ENCODE data around the gene DUSP5. TPM values are rescaled to one million over a fixed set of nuclear protein-coding genes. Genes with fewer than 3 reads are reported as not detected.
"Not testable (repeated sequence)": the region's sequence is repeated elsewhere in the genome, so short reads cannot be mapped to it uniquely, and the experiment has no call there.

DUSP5 gene
- total RNA-seq, 2 experiments from 2014 or later: 60.9 to 70.7 TPM

DNA sequence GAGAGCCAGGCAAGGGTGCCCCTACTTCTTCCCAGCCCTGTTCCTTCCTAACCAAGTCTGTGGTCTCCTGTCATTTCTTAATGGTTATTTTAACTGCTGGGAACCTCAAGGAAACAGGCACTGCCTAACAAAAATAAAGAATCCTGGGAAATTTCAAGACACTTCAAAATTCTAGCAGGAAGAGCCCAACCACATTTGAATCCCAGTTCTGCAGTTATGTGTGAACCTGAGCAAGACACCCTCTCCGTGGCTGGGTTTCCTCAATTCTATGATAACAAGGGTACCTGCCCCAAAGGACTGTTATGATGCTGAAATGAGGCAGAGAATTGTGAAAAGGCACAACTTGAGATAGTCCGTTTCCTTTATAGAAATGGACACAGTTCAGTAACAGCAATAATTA is 36.2 kb upstream of the DUSP5 start:
- Mint-ChIP-seq H3K36me3 (ENCODE audit: low read depth) (no peaks in the 10 kb centered on the region), H3K4me3 (no peak overlapping the region), H3K27me3 (no peaks in the 10 kb centered on the region), H3K4me1 (peaks cover 24% of the 10 kb centered on the region), H3K27ac (no peak overlapping the region), H3K9me3 (ENCODE audit: low read depth) (no peaks in the 10 kb centered on the region)
- POLR2A ChIA-PET: no interaction called here
- DNase-seq (no peak), ATAC-seq (no peak)
- CTCF ChIA-PET: interaction anchor here (1.2 kb wide), 1 partner anchor 9 kb away, joined by 3 read pairs; no protein-coding TSS in a partner anchor
- intact Hi-C loops (cut with DNase I, micrococcal nuclease): no loop called here

DNA sequence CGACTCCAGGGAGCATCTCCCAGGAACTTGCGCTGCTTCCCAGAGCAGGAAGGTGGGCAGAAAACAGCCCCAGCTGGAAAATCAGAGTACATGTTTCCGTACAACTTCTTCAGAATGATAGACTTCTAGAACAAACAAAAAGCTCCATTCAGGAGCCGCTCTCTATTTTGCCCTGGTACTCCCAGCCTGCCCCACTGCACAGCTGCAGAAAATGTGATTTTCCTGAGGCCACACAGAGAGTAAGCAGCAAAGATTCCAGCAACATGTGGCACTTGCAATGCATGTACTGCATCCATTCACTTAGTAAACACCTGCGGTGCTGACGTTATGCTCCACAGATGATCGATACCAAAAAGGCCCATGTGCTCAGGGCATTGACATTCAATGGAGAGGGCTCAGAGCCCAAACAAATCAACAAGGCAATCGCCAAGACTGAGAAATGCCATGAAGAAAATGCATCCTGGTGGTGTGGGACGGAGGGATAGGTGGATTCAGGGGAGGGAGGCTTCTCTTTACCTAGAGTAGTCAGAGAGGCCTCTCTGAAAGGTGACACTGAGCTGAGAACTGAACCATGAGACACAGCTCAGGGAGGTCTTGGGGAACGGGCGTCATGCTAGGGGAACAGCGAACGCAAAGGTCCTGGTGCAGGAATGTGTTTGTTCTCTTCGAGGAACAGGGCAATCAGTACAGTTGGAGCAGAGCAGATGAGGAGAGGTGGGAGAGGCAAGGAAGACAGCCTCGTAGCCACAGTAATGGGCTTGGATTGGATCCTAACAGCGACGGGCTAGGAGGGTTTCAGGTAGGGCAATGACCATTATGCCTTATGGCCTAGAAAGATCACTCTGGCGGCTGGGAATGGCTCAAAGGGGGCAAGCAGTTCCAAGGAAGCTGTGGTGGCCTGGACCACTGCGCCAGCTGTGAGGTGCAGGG is 35.3 kb upstream of the DUSP5 start:
- no peaks in the 10 kb centered on the region for H3K27me3 Mint-ChIP-seq
- H3K4me1 Mint-ChIP-seq: peaks cover 21% of the 10 kb centered on the region
- intact Hi-C loops (cut with DNase I, micrococcal nuclease): no loop called here
- ATAC-seq (no peak), DNase-seq (no peak)
- H3K36me3 Mint-ChIP-seq (ENCODE audit: low read depth): no peaks in the 10 kb centered on the region
- no peak overlapping the region for H3K4me3 Mint-ChIP-seq
- H3K27ac Mint-ChIP-seq: no peak overlapping the region
- no peaks in the 10 kb centered on the region for H3K9me3 Mint-ChIP-seq (ENCODE audit: low read depth)
- ChIA-PET CTCF (no interaction called here), POLR2A (no interaction called here)

DNA sequence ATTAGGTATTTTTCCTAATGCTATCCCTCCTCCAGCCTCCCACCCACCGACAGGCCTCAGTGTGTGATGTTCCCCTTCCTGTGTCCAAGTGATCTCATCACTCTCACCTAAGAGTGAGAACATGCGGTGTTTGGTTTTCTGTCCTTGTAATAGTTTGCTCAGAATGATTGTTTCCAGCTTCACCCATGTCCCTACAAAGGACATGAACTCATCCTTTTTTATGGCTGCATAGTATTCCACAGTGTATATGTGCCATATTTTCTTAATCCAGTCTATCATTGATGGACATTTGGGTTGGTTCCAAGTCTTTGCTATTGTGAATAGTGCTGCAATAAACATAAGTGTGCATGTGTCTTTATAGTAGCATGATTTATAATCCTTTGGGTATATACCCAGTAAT is 29.4 kb upstream of the DUSP5 start:
- intact Hi-C loops (cut with DNase I, micrococcal nuclease); H3K27ac Mint-ChIP-seq; H3K27me3 Mint-ChIP-seq; H3K36me3 Mint-ChIP-seq (ENCODE audit: low read depth); ATAC-seq; H3K4me3 Mint-ChIP-seq; H3K4me1 Mint-ChIP-seq; DNase-seq; POLR2A ChIA-PET; CTCF ChIA-PET; H3K9me3 Mint-ChIP-seq (ENCODE audit: low read depth): not testable (repeated sequence)

DNA sequence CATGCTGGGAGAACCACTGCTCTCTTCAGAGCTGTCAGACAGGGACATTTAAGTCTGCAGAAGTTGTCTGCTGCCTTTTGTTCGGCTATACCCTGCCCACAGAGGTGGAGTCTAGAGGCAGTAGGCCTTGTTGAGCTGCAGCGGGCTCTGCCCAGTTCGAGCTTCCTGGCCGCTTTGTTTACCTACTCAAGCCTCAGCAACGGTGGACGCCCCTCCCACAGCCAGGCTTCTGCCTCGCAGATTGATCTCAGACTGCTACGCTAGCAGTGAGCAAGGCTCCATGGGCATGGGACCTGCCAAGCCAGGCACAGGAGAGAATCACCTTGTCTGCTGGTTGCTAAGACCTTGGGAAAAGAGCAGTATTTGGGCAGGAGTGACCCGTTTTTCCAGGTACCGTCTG is 27.2 kb upstream of the DUSP5 start:
- POLR2A ChIA-PET; H3K36me3 Mint-ChIP-seq (ENCODE audit: low read depth); DNase-seq; intact Hi-C loops (cut with DNase I, micrococcal nuclease); H3K27ac Mint-ChIP-seq; H3K4me1 Mint-ChIP-seq; H3K27me3 Mint-ChIP-seq; ATAC-seq; H3K9me3 Mint-ChIP-seq (ENCODE audit: low read depth); H3K4me3 Mint-ChIP-seq: not testable (repeated sequence)
- CTCF ChIA-PET: interaction anchor here (1.4 to 1.6 kb wide), 2 partner anchors 9 to 116 kb away, joined by 3 to 4 read pairs; no protein-coding TSS in a partner anchor

GRCh38 chr10:110471566-110472139 is 26.1 kb upstream of the DUSP5 start:
- DNase-seq: no peak

GRCh38 chr10:110474017-110474416 is 23.7 kb upstream of the DUSP5 start:
- no peak overlapping the region for H3K27ac Mint-ChIP-seq
- intact Hi-C loops (cut with DNase I, micrococcal nuclease): no loop called here

More at GRCh38 chr10:110471566-110472139, 26.1 kb upstream of the DUSP5 start:
- no peaks in the 10 kb centered on the region for H3K4me1 Mint-ChIP-seq
- H3K27me3 Mint-ChIP-seq: no peaks in the 10 kb centered on the region
- POLR2A ChIA-PET: no interaction called here
- ATAC-seq: no peak
- no peak overlapping the region for H3K4me3 Mint-ChIP-seq
- peaks cover 2% of the 10 kb centered on the region for H3K9me3 Mint-ChIP-seq (ENCODE audit: low read depth)
- no peaks in the 10 kb centered on the region for H3K36me3 Mint-ChIP-seq (ENCODE audit: low read depth)
- no peak overlapping the region for H3K27ac Mint-ChIP-seq
- intact Hi-C loops (cut with DNase I, micrococcal nuclease): no loop called here
- CTCF ChIA-PET: interaction anchor here (1.4 to 1.6 kb wide), 2 partner anchors 10 to 117 kb away, joined by 3 to 4 read pairs; no protein-coding TSS in a partner anchor

GRCh38 chr10:110474826-110475225 is 22.9 kb upstream of the DUSP5 start:
- H3K4me3 Mint-ChIP-seq: no peak overlapping the region
- no peaks in the 10 kb centered on the region for H3K27me3 Mint-ChIP-seq
- POLR2A ChIA-PET: no interaction called here
- H3K4me1 Mint-ChIP-seq: no peaks in the 10 kb centered on the region
- CTCF ChIA-PET: interaction anchor here (0.6 kb wide), 1 partner anchor 280 kb away, joined by 4 read pairs; no protein-coding TSS in a partner anchor
- H3K27ac Mint-ChIP-seq: no peak overlapping the region
- DNase-seq (no peak), ATAC-seq (no peak)
- no peaks in the 10 kb centered on the region for H3K9me3 Mint-ChIP-seq (ENCODE audit: low read depth)
- H3K36me3 Mint-ChIP-seq (ENCODE audit: low read depth): no peaks in the 10 kb centered on the region
- intact Hi-C loops (cut with DNase I, micrococcal nuclease): no loop called here

More at GRCh38 chr10:110474017-110474416, 23.7 kb upstream of the DUSP5 start:
- peaks cover 2% of the 10 kb centered on the region for H3K9me3 Mint-ChIP-seq (ENCODE audit: low read depth)
- no peaks in the 10 kb centered on the region for H3K36me3 Mint-ChIP-seq (ENCODE audit: low read depth)
- DNase-seq (no peak), ATAC-seq (no peak)
- no peaks in the 10 kb centered on the region for H3K27me3 Mint-ChIP-seq
- ChIA-PET POLR2A (interaction anchor here (0.5 kb wide), 1 partner anchor 384 kb away, joined by 3 read pairs; no protein-coding TSS in a partner anchor), CTCF (interaction anchor here (0.6 kb wide), 1 partner anchor 15 kb away, joined by 3 read pairs; no protein-coding TSS in a partner anchor)
- H3K4me3 Mint-ChIP-seq: no peak overlapping the region
- no peaks in the 10 kb centered on the region for H3K4me1 Mint-ChIP-seq

DNA sequence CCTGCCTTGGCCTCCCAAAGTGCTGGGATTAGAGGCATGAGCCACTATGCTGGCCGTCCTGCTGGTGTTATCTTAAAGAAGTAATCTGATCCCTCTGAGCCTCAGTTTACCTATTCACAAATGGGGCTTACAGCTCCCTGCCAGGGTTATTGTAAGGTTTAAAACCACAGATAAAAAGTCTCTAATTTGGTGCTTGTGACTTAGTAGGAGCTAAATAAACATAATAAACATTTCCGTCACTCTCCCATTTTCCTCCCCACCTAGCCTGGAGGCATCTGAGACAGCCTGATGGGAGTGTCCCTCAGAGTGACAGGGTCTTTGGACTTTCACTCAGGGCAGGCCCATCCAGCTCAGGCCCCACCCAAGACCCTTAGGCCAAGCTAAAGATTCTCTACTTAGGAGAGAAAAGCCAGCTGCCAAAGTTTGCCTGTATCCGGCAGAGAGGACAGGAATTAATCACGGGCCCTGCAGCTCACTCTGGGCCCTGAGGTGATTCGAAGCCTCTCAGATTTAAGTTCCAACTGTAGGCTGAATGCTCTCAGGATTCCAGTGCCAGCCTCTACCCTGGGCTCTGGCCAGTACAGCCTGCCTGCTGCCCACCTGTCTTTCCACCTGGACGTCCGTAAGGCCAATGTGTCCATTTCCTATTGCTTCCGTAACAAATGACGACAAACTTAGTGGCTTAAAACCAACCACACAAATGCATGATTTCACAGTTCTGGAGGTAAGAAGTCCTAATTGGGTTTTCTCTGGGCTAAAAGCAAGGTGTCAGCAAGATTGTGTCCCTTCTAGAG is 21.8 kb upstream of the DUSP5 start:
- H3K27ac Mint-ChIP-seq: no peak overlapping the region
- ATAC-seq: no peak
- H3K27me3 Mint-ChIP-seq: no peaks in the 10 kb centered on the region
- H3K36me3 Mint-ChIP-seq (ENCODE audit: low read depth): no peaks in the 10 kb centered on the region
- no peak overlapping the region for H3K4me3 Mint-ChIP-seq
- intact Hi-C loops (cut with DNase I, micrococcal nuclease): no loop called here
- ChIA-PET POLR2A (no interaction called here), CTCF (interaction anchor here (0.6 kb wide), 1 partner anchor 10 kb away, joined by 3 read pairs; no protein-coding TSS in a partner anchor)
- H3K9me3 Mint-ChIP-seq (ENCODE audit: low read depth): no peaks in the 10 kb centered on the region
- DNase-seq: no peak
- H3K4me1 Mint-ChIP-seq: no peaks in the 10 kb centered on the region

DNA sequence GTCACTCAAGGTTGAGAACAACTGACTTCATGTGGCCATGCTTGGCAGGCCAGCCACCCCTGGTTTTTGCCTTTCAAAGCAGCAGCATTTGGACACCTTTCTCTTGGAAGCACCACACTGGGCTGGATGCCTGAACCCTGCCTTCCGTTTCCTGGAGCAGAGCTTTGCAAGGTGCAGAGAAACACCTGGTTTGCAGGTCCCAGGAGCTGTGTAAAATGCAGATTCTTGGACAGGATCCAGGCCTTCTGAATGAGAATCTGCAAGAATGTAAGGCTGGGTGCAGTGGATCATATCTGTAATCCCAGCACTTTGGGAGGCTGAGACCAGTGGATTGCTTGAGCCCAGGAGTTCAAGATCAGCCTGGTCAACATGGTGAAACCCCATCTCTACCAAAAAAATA is 18.0 kb upstream of the DUSP5 start:
- no peak overlapping the region for H3K4me3 Mint-ChIP-seq
- H3K9me3 Mint-ChIP-seq (ENCODE audit: low read depth): no peaks in the 10 kb centered on the region
- ChIA-PET CTCF (interaction anchor here (0.6 to 0.9 kb wide), 2 partner anchors 124 to 199 kb away, joined by 3 read pairs; no protein-coding TSS in a partner anchor), POLR2A (no interaction called here)
- DNase-seq (no peak), ATAC-seq (no peak)
- no peaks in the 10 kb centered on the region for H3K27me3 Mint-ChIP-seq
- H3K4me1 Mint-ChIP-seq: no peaks in the 10 kb centered on the region
- H3K36me3 Mint-ChIP-seq (ENCODE audit: low read depth): no peaks in the 10 kb centered on the region
- H3K27ac Mint-ChIP-seq: no peak overlapping the region
- intact Hi-C loops (cut with DNase I, micrococcal nuclease): no loop called here

GRCh38 chr10:110480387-110480786 is 17.3 kb upstream of the DUSP5 start:
- no peak overlapping the region for H3K27ac Mint-ChIP-seq
- CTCF ChIA-PET: interaction anchor here (0.9 kb wide), 1 partner anchor 125 kb away, joined by 3 read pairs; no protein-coding TSS in a partner anchor
- H3K4me3 Mint-ChIP-seq: no peak overlapping the region
- DNase-seq: no peak
- H3K36me3 Mint-ChIP-seq (ENCODE audit: low read depth): no peaks in the 10 kb centered on the region
- no peaks in the 10 kb centered on the region for H3K27me3 Mint-ChIP-seq
- H3K9me3 Mint-ChIP-seq (ENCODE audit: low read depth): no peaks in the 10 kb centered on the region
- intact Hi-C loops (cut with DNase I, micrococcal nuclease): no loop called here
- ATAC-seq: no peak
- no peaks in the 10 kb centered on the region for H3K4me1 Mint-ChIP-seq
- POLR2A ChIA-PET: no interaction called here

- no peaks in the 10 kb centered on the region for H3K36me3 Mint-ChIP-seq (ENCODE audit: low read depth)
- intact Hi-C loops (cut with DNase I, micrococcal nuclease): no loop called here
- H3K4me1 Mint-ChIP-seq: peaks cover 1% of the 10 kb centered on the region
- POLR2A ChIA-PET: interaction anchor here (0.6 kb wide), 2 partner anchors 286 to 437 kb away, joined by 3 to 4 read pairs; partner anchors contain the start of gene BBIP1
- H3K27ac Mint-ChIP-seq: no peak overlapping the region
- no peak overlapping the region for H3K4me3 Mint-ChIP-seq
- no peak for ATAC-seq
- H3K27me3 Mint-ChIP-seq: no peaks in the 10 kb centered on the region
- no peak for DNase-seq
- CTCF ChIA-PET: interaction anchor here (0.5 to 1.3 kb wide), 3 partner anchors 143 to 264 kb away, joined by 3 to 5 read pairs (median 3); no protein-coding TSS in a partner anchor
- no peaks in the 10 kb centered on the region for H3K9me3 Mint-ChIP-seq (ENCODE audit: low read depth)
Observed at GRCh38 chr10:110481919-110482318, 15.8 kb upstream of the DUSP5 start.

Measured in activated CD4-positive, alpha-beta T cell treated with anti-CD3 and anti-CD28 coated beads for 36 hours (primary cell).